Measurements from ENCODE around the gene SLC41A2. TPM values are rescaled to one million over a fixed set of nuclear protein-coding genes. Genes with fewer than 3 reads are reported as not detected.

The SLC41A2 gene
- total RNA-seq, 1 donor from 2014 or later: 19.7 TPM

GRCh38 chr12:104974626-104975290 lies 16.7 kb upstream of the SLC41A2 start:
- DNase-seq (ENCODE audit: low read depth): no peak
- H3K4me3 ChIP-seq (ENCODE audit: low read depth, low read length): no peak overlapping the region
- no peak for TF ChIP-seq CTCF (conservative IDR thresholded peaks at IDR 0.05; ENCODE audit: low read depth, low read length)

- H3K4me3 ChIP-seq (ENCODE audit: low read depth, low read length): no peak overlapping the region
- no peak for TF ChIP-seq CTCF (conservative IDR thresholded peaks at IDR 0.05; ENCODE audit: low read depth, low read length)
Measured at GRCh38 chr12:104973250-104973649, 15.2 kb upstream of the SLC41A2 start.

GRCh38 chr12:104971306-104971705 lies 13.2 kb upstream of the SLC41A2 start:
- H3K4me3 ChIP-seq (ENCODE audit: low read depth, low read length): no peak overlapping the region
- DNase-seq (ENCODE audit: low read depth): no peak
- TF ChIP-seq CTCF (conservative IDR thresholded peaks at IDR 0.05; ENCODE audit: low read depth, low read length): no peak

More at GRCh38 chr12:104973250-104973649, 15.2 kb upstream of the SLC41A2 start:
- no peak for DNase-seq (ENCODE audit: low read depth)

- no peak for DNase-seq (ENCODE audit: low read depth)
- H3K4me3 ChIP-seq (ENCODE audit: low read depth, low read length): no peak overlapping the region
- no peak for TF ChIP-seq CTCF (conservative IDR thresholded peaks at IDR 0.05; ENCODE audit: low read depth, low read length)
Measured at GRCh38 chr12:104969343-104969742, 11.3 kb upstream of the SLC41A2 start.

GRCh38 chr12:104966677-104967076 lies 8.6 kb upstream of the SLC41A2 start:
- no peak for TF ChIP-seq CTCF (conservative IDR thresholded peaks at IDR 0.05; ENCODE audit: low read depth, low read length)
- H3K4me3 ChIP-seq (ENCODE audit: low read depth, low read length): no peak overlapping the region

GRCh38 chr12:104964856-104965205 lies 6.7 kb upstream of the SLC41A2 start:
- no peak for DNase-seq (ENCODE audit: low read depth)
- TF ChIP-seq CTCF (conservative IDR thresholded peaks at IDR 0.05; ENCODE audit: low read depth, low read length): no peak
- no peak overlapping the region for H3K4me3 ChIP-seq (ENCODE audit: low read depth, low read length)

More at GRCh38 chr12:104966677-104967076, 8.6 kb upstream of the SLC41A2 start:
- DNase-seq (ENCODE audit: low read depth): no peak

All from epithelial cell of proximal tubule (primary cell).